Sigmoid colon (tissue), 4 donors: ENCODE measurements around the gene VPS33A.

ENCODE experiments used
- CTCF ChIP-seq, 4 experiments: fragments of 450-650 bp in 3 of 4; fragments of 200-600 bp in 1 of 4; IDR thresholded peaks; one replicate each; pipeline ENCODE4 v1.5.1; 2016 to 2019; ENCODE audit warnings: antibody characterized with exemption in 4 of 4, mild to moderate bottlenecking in 3 of 4, moderate library complexity in 2 of 4
- EP300 ChIP-seq, 4 donors: sonication (generic); formaldehyde crosslinking; IDR thresholded peaks; one replicate each; pipeline ENCODE4 v1.6.1; 2017; ENCODE audit warnings: antibody characterized with exemption in 4 of 4

DNA sequence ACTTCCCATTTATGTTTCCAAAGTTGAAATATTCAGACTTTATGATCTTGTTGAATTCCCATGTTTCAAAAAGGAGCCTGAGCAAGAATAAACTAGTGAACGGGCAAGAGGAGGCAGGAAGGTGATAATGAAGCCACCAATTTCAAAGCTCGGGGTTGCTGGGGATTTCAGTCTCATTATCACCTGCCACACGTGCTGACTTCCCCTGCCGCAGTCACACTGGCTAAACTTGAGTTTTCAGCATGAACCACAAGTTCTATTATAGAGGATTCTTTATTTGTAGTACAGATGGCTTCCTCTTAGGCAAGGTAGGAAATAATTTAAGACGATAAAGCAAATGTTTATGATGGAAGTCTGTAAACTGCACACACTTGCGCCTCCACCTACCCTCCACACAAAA is 22.3 kb downstream of the VPS33A start:
- TF ChIP-seq CTCF (IDR thresholded peaks at IDR 0.05) (no peak), EP300 (IDR thresholded peaks at IDR 0.05) (no peak)
